GM21381 (cell line): Measurements from ENCODE around the gene SLC1A6.
"Not testable (repeated sequence)": the region's sequence is repeated elsewhere in the genome, so short reads cannot be mapped to it uniquely, and the experiment has no call there.

ENCODE experiments used
- ATAC-seq: cut with Tn5 transposase; IDR thresholded peaks from one replicate; pipeline ENCODE4 v1.9.1; 2021; ENCODE audit warnings: mild to moderate bottlenecking, moderate library complexity; ENCODE audit not compliant: unreplicated experiment

Gene SLC1A6

DNA sequence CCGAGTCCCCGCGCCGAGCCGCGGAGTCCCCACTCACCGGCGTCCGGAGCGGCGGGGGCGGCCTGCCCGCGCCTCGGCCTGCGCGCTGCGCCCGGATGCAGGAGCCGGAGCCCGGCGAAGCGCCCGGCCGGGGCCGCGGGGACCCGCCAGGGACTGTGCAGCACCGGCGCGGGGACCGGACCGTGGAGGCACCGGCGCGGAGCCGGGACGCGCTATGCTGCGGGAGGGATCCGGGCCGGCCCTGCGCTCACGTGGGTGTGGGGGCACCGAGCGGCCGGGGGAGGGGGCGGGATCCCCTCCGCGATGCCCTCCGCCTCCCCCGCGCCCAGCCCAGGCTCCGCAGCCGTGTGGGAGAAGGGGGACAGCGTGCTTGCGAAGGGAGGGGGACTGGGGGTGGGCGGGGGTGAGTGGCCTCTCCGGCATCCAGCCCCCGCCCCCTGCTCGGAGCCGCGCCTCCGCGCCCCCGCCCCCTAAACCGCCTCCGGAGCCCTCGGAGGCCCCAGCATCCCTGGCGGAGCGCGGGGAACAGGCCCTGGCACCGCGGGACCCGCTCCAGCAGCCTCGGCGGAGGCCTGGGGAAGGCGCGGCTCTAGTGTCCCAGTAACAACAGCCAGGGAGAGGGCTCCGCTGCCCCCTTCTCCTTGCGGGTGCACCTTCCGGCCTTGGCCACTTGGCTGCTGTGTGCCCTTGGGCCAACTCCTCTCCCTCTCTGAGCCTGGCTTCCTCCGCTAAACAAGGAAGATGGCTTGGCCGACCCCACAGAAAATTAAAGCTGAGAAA is at the start of gene SLC1A6:
SLC1A6 (minus strand) TSS at position 389 of the 780 bp plus-strand sequence. CDS start 6,954 bp downstream, outside the sequence.
- no peak for ATAC-seq

DNA sequence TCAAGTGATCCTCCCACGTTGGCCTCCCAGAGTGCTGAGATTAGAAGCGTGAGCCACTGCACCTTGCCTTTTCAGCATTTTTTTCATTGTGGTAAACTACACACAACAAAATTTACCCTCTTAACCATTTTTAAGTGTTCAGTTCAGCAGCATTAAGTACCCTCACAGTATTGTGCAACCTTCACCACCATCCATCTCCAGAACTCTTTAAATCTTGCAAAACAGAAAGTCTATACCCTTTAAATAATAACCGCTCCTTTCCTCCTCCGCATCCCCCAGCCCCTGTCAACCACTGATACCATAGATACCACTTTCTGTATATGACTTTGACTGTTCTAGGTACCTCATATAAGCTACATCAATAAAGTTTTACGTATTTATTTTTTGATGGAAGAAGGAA is 48.8 kb upstream of the SLC1A6 start:
- ATAC-seq: no peak

DNA sequence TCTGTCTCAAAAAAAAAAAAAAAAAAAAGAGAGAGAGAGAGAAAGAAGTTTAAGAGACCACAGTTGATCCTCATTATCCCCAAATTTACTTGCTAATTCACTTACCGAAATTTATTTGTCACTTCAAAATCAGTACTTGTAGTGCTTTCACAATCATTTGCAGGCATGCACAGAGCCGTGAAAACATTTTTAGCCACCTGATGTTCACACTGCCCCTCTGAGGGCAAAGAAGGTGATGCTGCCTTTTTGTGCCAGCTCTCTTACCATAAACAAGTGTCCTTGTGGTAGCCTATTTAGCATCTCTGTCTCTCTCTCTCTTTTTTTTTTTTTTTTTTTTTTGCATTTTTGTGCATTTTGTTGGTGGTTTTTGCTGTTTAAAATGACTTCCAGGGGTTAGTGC is 45.6 kb upstream of the SLC1A6 start:
- ATAC-seq: no peak

DNA sequence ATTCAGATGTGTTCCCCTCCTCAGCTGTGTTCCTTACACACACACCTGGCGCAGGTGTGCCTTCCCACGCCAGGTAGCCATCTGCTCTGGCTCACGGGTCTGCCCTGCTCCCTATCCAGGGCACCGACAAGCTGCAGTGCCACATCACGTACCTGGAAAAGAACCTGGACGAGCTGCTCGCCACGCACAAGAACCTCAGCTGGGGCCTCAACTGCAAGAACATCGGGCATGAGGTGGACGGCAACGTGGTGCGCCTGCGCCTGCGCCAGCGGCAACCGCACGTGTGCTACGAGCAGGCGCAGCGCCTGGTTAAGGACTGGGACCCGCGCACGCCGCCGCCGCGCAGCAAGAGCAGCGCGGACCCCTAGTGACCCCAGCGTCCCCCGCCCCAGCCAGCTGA is 43.1 kb upstream of the SLC1A6 start:
- no peak for ATAC-seq

DNA sequence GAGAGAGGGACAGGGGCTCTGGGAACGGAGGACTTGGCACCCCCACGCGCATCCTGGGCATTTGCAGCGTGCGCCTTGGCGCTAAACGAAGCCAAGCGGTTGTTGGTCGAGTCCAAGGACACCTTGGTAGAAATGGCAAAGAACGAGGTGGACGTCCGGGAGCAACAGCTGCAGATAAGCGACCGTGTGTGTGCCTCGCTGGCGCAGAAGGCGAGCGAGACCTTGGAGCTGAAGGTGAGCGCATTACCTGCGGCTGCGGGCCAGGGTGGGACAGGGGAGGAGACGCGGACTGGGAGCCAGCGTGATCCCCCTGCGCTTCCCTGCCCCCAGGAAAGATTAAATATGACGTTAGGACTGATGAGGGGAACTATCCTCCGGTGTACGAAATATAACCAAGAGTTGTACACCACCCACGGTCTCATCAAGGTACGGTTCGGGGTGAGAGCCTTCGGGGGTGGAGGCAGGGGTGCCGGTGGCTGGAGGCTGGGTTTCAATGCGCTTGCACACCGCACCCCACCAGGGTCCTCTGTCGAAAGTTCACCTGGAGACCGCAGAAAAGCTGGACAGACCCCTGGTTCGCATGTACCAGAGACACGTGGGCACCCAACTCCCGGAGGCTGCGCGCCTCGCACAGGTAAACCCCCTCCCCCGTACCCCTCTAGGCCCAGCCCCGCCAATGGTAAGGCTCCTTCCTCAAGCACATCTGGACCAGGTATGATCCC is 41.8 kb upstream of the SLC1A6 start:
- ATAC-seq: no peak

DNA sequence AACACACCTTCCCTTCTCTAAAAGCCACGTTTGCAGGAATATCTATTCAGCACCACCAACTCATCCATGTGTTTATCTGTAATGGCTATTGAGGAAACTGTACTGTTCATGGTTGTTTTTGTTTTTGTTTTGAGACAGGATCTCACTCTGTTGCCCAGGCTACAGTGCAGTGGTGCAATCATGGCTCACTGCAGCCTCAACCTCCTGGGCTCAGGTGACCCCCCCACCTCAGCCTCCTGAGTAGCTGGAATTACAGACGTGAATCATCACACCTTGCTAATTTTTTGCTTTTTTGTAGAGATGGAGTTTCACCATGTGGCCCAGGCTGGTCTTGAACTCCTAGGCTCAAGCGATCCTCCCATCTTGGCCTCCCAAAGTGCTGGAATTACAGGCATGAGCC is 39.2 kb upstream of the SLC1A6 start:
- ATAC-seq: not testable (repeated sequence)

DNA sequence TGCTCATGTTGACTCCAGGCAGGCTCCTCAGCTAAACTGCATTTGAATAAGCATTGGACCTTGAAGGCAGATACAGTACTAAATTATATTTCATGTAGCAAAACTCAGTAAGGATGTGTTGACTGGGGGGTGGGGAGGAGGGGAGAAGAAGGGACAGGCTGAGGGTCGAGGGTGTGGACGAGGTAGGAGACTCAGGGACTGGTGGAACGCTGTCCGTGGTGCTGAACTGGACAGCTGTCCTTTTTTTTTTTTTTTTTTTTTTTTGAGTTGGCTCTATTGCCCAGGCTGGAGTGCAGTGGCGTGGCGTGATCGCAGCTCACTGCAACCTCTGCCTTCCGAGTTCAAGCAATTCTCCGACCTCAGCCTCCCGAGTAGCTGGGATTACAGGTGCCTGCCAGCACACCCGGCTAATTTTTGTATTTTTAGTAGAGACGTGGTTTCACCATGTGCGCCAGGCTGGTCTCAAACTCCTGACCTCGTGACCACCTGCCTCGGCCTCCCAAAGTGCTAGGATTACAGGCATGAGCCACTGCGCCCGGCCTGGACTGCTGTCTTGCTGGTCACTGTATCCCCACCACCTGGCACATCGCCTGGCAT is 36.4 kb upstream of the SLC1A6 start:
- ATAC-seq: no peak

DNA sequence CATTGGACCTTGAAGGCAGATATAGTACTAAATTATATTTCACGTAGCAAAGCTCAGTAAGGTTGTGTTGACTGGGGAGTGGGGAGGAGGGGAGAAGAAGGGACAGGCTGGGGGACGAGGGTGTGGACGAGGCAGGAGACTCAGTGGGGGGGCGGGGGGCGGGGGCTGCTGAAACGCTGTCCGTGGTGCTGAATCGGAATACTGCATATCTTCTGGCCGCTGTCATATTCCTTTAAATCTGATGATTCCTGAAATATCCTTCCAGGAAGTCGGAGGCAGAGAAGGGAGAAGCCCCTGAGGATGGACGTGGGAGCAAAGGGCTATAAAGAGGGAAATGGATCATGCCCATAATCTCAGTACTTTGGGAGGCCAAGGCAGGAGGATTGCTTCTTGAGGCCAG is 34.9 kb upstream of the SLC1A6 start:
- ATAC-seq: no peak

DNA sequence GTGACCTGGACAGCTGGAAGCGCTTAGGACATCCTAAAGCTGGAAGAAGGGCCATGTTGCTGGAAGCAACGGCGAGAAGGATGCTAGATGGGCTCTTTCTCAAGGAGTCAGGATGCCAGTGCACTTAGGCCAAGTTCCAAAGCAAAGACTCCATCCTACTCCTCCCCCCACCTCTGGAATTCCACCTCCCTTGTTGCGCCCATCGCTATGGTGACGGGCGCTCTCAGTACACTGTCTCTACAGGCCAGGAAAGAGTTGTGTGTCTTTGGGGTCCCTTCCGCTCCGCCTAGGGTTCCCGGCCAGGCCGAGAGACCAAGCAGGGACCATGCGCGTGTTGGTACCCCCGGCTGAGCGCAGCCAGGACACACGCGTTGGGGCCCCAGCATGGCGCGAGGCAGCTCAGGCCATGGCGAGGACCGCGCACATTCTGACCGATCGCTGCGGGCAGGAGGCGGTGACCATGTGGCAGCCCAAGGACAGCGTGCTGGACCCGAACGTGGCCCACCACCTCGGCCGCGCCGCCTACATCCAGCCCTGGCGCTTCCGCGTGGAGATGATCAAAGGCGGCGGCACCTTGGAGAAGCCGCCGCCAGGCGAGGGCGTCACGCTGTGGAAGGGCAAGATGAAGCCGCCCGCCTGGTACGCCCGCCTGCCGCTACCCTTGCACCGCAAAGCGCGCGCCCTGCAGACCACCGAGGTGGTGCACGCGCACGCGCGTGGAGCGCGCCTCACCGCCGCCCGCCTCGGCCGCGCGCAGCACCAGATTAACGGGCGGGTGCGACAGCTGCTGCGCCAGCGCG is 31.0 kb upstream of the SLC1A6 start:
- ATAC-seq: no peak

DNA sequence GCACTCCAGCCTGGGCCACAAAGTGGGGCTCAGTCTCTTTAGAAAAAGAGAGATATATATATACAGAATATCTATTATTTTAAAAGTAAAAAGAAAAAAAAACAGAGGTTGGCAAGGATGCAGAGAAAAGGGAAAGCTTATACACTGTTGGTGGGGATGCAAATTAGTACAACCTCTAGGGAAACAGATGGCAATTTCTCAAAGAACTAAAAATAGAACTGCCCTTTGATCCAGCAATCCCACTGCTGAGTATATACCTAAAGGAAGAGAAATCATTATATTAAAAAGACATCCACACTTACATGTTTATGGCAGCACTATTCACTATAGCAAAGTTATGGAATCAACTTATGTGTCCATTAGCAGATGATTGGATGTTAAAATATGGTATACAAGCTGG is 28.6 kb upstream of the SLC1A6 start:
- ATAC-seq: no peak

DNA sequence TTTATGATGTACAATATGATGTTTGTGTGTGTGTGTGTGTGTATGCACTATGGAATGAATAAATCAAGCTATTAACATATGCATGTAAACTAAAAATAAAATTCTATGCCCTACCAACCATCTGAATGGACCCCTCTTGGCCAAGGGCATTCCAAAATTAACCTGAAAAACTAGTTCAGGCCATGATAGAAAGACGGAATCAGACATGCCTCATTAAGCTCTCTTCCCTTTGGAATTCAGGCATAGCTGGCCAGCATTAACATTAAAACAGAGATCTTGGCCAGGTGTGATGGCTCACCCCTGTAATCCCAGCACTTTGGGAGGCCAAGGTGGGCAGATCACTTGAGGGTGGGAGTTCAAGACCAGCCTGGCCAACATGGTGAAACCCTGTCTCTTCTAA is 18.3 kb upstream of the SLC1A6 start:
- no peak for ATAC-seq

DNA sequence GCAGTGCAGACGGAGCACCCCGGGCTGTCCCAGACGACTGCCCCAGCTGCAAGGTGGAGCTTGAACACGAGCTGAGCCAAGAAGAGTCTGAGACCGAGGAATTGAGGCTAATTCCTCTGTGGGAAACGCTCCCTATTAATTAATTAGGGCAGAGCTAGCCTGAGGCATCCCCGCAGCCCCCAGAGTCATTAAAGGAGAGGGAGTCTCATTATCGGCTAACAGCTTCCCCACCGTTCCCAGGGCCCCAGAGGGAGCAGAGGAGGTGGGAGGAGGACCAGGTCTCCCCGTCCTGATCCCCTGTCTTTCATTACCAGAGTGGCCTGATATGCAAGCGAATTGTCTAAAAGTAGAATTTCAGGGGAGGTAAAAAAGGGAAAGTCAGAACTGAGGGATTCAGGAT is 13.1 kb upstream of the SLC1A6 start:
- no peak for ATAC-seq

DNA sequence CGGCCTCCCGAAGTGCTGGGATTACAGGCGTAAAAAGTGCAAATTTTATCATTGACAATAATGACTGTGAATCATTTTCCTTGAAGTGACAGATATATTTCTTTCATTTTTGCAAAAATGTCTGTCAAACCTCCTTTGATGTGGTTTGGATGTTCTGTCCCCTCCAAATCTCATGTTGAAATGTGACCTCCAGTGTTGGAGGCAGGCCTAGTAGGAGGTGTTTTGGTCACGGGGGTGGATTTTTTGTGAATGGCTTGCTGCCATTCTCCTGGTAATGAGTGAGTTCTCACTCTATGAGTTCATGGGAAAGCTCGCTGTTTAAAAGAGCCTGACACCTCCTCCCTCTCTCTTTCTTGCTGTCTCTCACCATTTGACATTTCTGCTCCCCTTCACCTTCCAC is 5.5 kb upstream of the SLC1A6 start:
- ATAC-seq: no peak

DNA sequence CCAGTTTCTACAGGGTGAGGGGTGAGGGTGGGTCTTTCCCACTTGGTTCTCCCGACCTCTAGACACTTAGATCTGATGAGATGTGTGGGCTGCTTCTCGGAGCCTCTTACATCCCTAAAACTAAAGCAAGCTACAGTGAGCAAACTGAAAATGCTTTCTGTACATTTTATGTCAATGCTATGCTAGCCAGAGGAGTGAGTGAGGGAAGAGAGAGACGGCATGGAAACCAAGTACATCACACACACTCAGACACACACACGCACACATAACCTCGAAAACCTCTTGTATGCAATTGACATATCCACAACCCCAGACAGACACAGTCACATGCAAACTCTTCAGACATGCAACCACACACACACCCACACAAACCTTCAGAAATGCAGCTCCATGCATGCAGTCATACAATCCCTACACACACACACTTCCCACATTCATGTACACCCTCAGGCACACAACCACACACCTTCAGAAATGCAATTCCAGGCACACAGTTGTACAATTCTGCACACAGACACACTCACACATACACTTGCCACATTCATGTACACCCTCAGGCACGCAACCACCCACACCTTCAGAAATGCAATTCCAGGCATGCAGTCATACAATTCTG is 1.4 kb downstream of the SLC1A6 start:
- ATAC-seq: no peak

DNA sequence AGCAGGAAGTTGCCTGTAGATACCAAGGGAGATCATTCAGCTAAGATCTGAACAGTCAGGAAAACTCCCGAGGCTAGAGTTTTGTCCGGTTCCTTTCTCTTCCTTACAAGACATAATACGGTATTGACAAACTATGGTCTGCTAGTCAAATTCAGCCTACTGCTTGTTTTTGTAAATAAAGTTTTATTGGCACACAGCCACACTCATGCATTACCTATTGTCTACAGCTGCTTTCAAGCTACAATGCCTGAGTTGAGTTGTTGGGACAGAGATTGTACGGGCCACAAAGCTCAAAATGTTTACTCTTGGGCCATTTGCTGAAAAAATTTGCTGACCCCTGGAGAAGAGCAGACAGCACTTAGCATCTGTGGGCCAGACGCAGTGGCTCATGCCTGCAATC is 2.5 kb downstream of the SLC1A6 start:
- no peak for ATAC-seq

DNA sequence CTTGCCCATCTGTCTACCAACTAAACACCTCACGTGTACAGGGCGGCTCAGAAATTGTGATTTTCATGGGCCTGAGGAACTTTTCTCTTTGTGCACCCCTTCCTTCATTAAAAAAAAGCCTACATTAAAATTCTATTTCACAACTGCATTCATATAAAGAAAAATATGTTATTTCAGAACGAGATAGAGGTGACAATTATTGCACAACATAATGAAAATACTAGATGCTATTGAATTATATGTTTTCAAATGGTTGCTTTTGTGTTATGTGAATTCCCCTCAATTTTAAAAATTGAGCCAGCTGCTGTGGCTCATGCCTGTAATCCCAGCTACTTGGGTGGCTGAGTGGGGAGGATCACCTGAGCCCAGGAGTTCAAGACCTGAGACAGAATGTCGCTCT is 5.2 kb downstream of the SLC1A6 start:
- no peak for ATAC-seq

DNA sequence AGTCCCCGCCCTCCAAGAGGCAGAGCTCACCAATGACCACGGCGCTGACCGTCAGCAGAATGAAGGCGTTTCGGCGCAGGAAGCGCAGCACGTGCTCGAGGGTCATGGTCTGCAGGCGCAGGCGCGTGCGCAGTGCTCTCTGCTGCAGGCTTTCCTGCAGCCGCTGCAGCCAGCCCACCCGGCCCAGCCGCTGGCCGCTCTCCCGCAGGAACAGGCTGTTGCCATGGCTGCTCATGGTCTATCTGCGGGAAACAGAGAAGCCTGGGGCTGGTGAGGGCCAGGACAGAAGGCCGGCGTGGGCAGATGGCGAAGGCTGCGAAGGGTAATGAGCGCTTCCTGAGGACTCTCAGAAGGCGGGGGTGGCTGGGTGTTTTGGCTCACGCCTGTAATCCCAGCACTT is 7.0 kb downstream of the SLC1A6 start:
- ATAC-seq: no peak

DNA sequence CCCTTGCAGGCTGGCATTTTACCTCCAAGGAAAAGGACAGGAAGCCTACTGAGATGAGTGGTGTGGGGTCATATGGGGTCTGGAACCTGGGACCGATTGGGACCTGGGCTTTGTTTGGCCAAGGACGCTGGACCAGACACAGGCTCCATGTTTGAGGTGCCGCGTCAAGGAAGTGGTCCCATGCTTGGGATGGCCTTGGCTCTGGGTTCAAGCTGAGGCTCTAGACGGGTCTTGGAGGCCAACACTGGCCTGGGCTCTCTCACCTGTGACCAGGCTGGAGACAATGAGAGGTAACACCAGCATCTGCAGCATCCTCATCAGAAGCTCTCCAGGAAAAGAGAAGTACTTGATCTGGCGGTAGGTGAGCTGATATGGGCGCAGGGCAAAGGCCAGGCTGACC is 8.2 kb downstream of the SLC1A6 start:
- ATAC-seq: no peak

DNA sequence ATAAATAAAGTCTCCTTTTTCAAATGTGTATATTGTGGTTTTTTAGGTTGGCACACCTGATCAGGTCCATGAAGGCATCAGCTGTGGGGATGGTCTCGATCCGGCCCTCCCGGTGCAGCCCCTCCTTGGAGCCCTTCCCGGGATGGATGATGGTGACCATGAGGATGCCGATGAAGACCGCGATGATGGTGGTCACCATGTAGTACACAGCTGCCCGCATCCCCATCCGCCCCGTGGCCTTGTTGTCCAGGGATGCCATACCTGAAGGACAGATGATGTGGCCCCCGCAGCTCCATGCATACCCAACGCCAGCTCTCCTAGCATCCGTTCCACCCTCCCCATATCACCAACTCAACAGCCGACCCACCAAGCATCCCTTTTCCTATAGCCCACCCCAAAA is 11.4 kb downstream of the SLC1A6 start:
- no peak for ATAC-seq

DNA sequence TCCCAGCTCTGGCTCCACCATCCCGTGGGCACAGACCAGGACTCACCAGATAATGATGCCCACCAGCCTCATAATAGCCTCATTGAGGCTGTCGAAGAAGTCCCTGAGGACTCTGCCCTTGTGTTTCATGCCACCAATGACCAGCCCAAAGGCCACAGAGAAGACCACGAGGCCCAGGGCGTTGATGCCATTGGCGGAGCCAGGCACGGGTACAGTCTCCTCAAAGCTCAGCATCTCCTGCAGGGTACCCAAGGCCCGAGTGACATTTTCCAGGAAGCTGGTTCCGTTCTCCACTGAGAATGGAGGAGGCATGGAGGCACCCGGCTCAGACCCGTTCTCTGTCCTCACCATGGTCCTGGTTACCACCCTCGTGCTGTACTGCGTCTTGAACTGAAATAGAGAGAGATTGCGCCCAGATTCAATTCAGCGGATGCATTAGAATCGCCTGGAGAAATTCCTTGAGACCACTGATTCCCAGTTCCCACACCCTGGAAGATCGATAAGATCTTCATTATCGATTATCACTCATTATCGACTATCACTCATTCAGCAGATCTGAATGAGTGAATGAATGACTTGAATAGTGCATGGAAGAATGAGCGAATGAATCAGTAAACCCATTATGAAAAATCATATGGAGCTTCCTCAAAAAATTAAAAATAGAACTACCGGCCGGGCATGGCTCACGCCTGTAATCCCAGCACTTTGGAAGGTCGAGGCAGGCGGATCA is 17.5 kb downstream of the SLC1A6 start:
- ATAC-seq: no peak
